Smooth muscle cell (in vitro differentiated cells): ENCODE results near the gene SYT15B. TPM values are rescaled to one million over a fixed set of nuclear protein-coding genes. Genes with fewer than 3 reads are reported as not detected.
"Not testable (repeated sequence)": the region's sequence is repeated elsewhere in the genome, so short reads cannot be mapped to it uniquely, and the experiment has no call there.

Source experiments
- DNase-seq: peaks from one replicate; lab custom pipeline; 2025; ENCODE audit not compliant: unreplicated experiment; lab: John Stamatoyannopoulos, UW
- H2AFZ ChIP-seq: fragments of 200-600 bp; sonication (generic); 2 replicates; pipeline ENCODE4 v1.6.0; 2016; ENCODE audit warnings: antibody characterized with exemption, low read depth, mild to moderate bottlenecking
- H3F3A ChIP-seq: fragments of 200-600 bp; sonication (generic); 2 replicates; pipeline ENCODE4 v1.6.0; 2017; ENCODE audit warnings: antibody characterized with exemption, low read depth
- H3K27ac ChIP-seq: fragments of 200-600 bp; sonication (generic); 2 replicates; pipeline ENCODE4 v1.5.1; 2016; ENCODE audit warnings: low read depth, mild to moderate bottlenecking
- H3K27me3 ChIP-seq: fragments of 200-600 bp; sonication (generic); 2 replicates; pipeline ENCODE4 v1.6.1; 2016; ENCODE audit warnings: low read depth, mild to moderate bottlenecking
- H3K36me3 ChIP-seq: fragments of 200-600 bp; sonication (generic); 2 replicates; pipeline ENCODE4 v1.5.1; 2016; ENCODE audit warnings: low read depth
- H3K4me1 ChIP-seq: fragments of 200-600 bp; sonication (generic); 2 replicates; pipeline ENCODE4 v1.5.1; 2016; ENCODE audit warnings: low read depth
- H3K4me2 ChIP-seq: fragments of 200-600 bp; sonication (generic); 2 replicates; pipeline ENCODE4 v1.6.0; 2016; ENCODE audit warnings: mild to moderate bottlenecking
- H3K4me3 ChIP-seq: fragments of 200-600 bp; sonication (generic); 2 replicates; pipeline ENCODE4 v1.5.1; 2016; ENCODE audit warnings: mild to moderate bottlenecking
- H3K79me2 ChIP-seq: fragments of 200-600 bp; sonication (generic); 2 replicates; pipeline ENCODE4 v1.6.0; 2016; ENCODE audit warnings: low read depth, mild to moderate bottlenecking
- H3K9ac ChIP-seq: fragments of 200-600 bp; sonication (generic); 2 replicates; pipeline ENCODE4 v1.6.0; 2016; ENCODE audit warnings: low read depth
- H3K9me3 ChIP-seq: fragments of 200-600 bp; sonication (generic); replicated peaks from 2 replicates; pipeline ENCODE4 v1.5.1; 2016; ENCODE audit warnings: low read depth
- H4K20me1 ChIP-seq: fragments of 200-600 bp; sonication (generic); 2 replicates; pipeline ENCODE4 v1.6.0; 2016; ENCODE audit warnings: low read depth
- WGBS: methylation state at CpG from one replicate; pipeline ENCODE4 v1.1.7; 2016; ENCODE audit warnings: low lambda C conversion rate; 5-methylcytosine and 5-hydroxymethylcytosine counted together
- polyA plus RNA-seq: library from polyadenylated mRNA; unstranded; fragments of >200 nt; fragmentation: Nextera tagmentation; extraction: Ambion mirVana; gene quantifications from 2 replicates; pipeline ENCODE4 v1.2.1, GENCODE V29; 2016
- total RNA-seq: library from RNA; depleted of rRNA; stranded (reverse); fragments of >200 nt; gene quantifications from 2 replicates; pipeline ENCODE4 v1.2.3, GENCODE V29; 2014

Gene SYT15B
- total and polyA plus RNA-seq, 2 experiments from 2014 or later, result 0.33 to 2.5 TPM

- 86% methylated on average over 1 of the region's 4 CpGs for whole genome bisulfite sequencing
- not testable (repeated sequence) for H3F3A ChIP-seq, H3K4me3 ChIP-seq, H3K4me1 ChIP-seq, H3K27me3 ChIP-seq, H3K79me2 ChIP-seq, H3K4me2 ChIP-seq, DNase-seq, H3K9ac ChIP-seq, H3K27ac ChIP-seq, H3K36me3 ChIP-seq, H4K20me1 ChIP-seq, H3K9me3 ChIP-seq, H2AFZ ChIP-seq
These were observed 1.8 kb upstream of the SYT15B start for GRCh38 chr10:47765232-47765631.

GRCh38 chr10:47762674-47763553 lies 478 bp downstream of the SYT15B start:
- not testable (repeated sequence) for H3K79me2 ChIP-seq, H3K9ac ChIP-seq, H3K36me3 ChIP-seq, H3K27me3 ChIP-seq, H3K9me3 ChIP-seq, H4K20me1 ChIP-seq, DNase-seq, H2AFZ ChIP-seq, H3K27ac ChIP-seq, H3K4me1 ChIP-seq, H3F3A ChIP-seq
- 3% methylated on average over 39 of the region's 80 CpGs for WGBS
- Histone ChIP-seq H3K4me3 (peak overlapping the region; percentile 26), H3K4me2 (peak overlapping the region; percentile 75)

- H3K36me3 ChIP-seq, H3K4me3 ChIP-seq, H3K4me1 ChIP-seq, H3K27me3 ChIP-seq, H3K4me2 ChIP-seq, DNase-seq, H3K27ac ChIP-seq, H4K20me1 ChIP-seq, H3F3A ChIP-seq, H3K9me3 ChIP-seq, H3K79me2 ChIP-seq, H3K9ac ChIP-seq, H2AFZ ChIP-seq: not testable (repeated sequence)
- 80% methylated on average over 1 of the region's 11 CpGs for WGBS
These were observed 4.5 kb downstream of the SYT15B start for GRCh38 chr10:47758855-47759254.

GRCh38 chr10:47756169-47756568 lies 7.2 kb downstream of the SYT15B start:
- not testable (repeated sequence) for H4K20me1 ChIP-seq, H3F3A ChIP-seq, H3K4me2 ChIP-seq, H3K4me1 ChIP-seq, H3K9ac ChIP-seq, H3K4me3 ChIP-seq, H3K36me3 ChIP-seq, H3K27me3 ChIP-seq, DNase-seq, H3K27ac ChIP-seq, H2AFZ ChIP-seq, H3K9me3 ChIP-seq, H3K79me2 ChIP-seq
- WGBS, result no CpG with 5 or more reads among the region's 13 CpGs

GRCh38 chr10:47753871-47754270 lies 9.5 kb downstream of the SYT15B start:
- H4K20me1 ChIP-seq, H3K27ac ChIP-seq, H3K9ac ChIP-seq, DNase-seq, H2AFZ ChIP-seq, H3K27me3 ChIP-seq, H3K9me3 ChIP-seq, H3K79me2 ChIP-seq, H3K4me2 ChIP-seq, H3K36me3 ChIP-seq, H3F3A ChIP-seq, H3K4me3 ChIP-seq, H3K4me1 ChIP-seq: not testable (repeated sequence)
- WGBS, result no CpG with 5 or more reads among the region's 24 CpGs

GRCh38 chr10:47753176-47753575 lies 10.2 kb downstream of the SYT15B start:
- not testable (repeated sequence) for DNase-seq, H3K27ac ChIP-seq, H3K9ac ChIP-seq, H2AFZ ChIP-seq, H3K36me3 ChIP-seq, H3K4me3 ChIP-seq, H3K79me2 ChIP-seq, H3K27me3 ChIP-seq, H4K20me1 ChIP-seq, H3F3A ChIP-seq, H3K9me3 ChIP-seq, H3K4me1 ChIP-seq, H3K4me2 ChIP-seq
- WGBS, result 100% methylated on average over 3 of the region's 3 CpGs

GRCh38 chr10:47751821-47752220 lies 11.6 kb downstream of the SYT15B start:
- not testable (repeated sequence) for H3K27ac ChIP-seq, H3K27me3 ChIP-seq, H3K79me2 ChIP-seq, H3F3A ChIP-seq, DNase-seq, H3K9me3 ChIP-seq, H3K4me3 ChIP-seq, H2AFZ ChIP-seq, H3K4me1 ChIP-seq, H4K20me1 ChIP-seq, H3K36me3 ChIP-seq, H3K9ac ChIP-seq, H3K4me2 ChIP-seq
- no CpG with 5 or more reads among the region's 3 CpGs for WGBS

- not testable (repeated sequence) for H3K4me2 ChIP-seq, H3K36me3 ChIP-seq, H3K79me2 ChIP-seq, H3K4me1 ChIP-seq, H3K27ac ChIP-seq, H4K20me1 ChIP-seq, H3K9me3 ChIP-seq, DNase-seq, H3K27me3 ChIP-seq, H3F3A ChIP-seq, H2AFZ ChIP-seq, H3K9ac ChIP-seq, H3K4me3 ChIP-seq
- 50% methylated on average over 1 of the region's 8 CpGs for WGBS
These were observed 13.0 kb downstream of the SYT15B start for GRCh38 chr10:47750360-47750759.
